Right atrium auricular region (tissue), 2 donors: Measurements from ENCODE around the gene AKAP13. TPM values are rescaled to one million over a fixed set of nuclear protein-coding genes. Genes with fewer than 3 reads are reported as not detected.

Experiments used
- DNase-seq: peaks from one replicate; pipeline ENCODE4 v3.0.0-alpha.2; 2019; ENCODE audit warnings: low spot score
- H3K27ac ChIP-seq, 2 donors: fragments of 200-600 bp; sonication (generic); 1 replicate in 1 of 2; 2 replicates in 1 of 2; pipeline ENCODE4 v1.5.1; 2016 to 2019
- H3K27me3 ChIP-seq, 2 donors: fragments of 200-600 bp; sonication (generic); one replicate each; pipeline versions ENCODE4 v1.5.1 to v1.6.0; 2017 to 2019
- H3K36me3 ChIP-seq: fragments of 200-600 bp; sonication (generic); one replicate; pipeline ENCODE4 v1.5.1; 2016
- H3K4me1 ChIP-seq, 2 donors: fragments of 200-600 bp; sonication (generic); one replicate each; pipeline versions ENCODE4 v1.5.1 to v1.6.0; 2017 to 2019
- H3K4me3 ChIP-seq, 2 donors: fragments of 200-600 bp; sonication (generic); 1 replicate in 1 of 2; 2 replicates in 1 of 2; pipeline ENCODE4 v1.5.1; 2017 to 2019; ENCODE audit warnings: mild to moderate bottlenecking in 1 of 2, moderate library complexity in 1 of 2
- H3K9me3 ChIP-seq, 2 donors: fragments of 200-600 bp; sonication (generic); one replicate each; pipeline ENCODE4 v1.5.1; 2019
- total RNA-seq, 2 donors: library from RNA; depleted of rRNA; stranded (reverse); fragments of >200 nt; gene quantifications; one replicate each; pipeline ENCODE4 v1.1.0, GENCODE V29; 2016
- TF ChIP-seq, protein P1 (sequence below), 2 donors: fragments of 200-600 bp; sonication (generic); IDR thresholded peaks; one replicate each; pipeline ENCODE4 v1.5.1; 2019; ENCODE audit warnings: antibody characterized with exemption in 2 of 2

Gene AKAP13
- total RNA-seq, 2 donors from 2014 or later, result 293 to 339 TPM

DNA sequence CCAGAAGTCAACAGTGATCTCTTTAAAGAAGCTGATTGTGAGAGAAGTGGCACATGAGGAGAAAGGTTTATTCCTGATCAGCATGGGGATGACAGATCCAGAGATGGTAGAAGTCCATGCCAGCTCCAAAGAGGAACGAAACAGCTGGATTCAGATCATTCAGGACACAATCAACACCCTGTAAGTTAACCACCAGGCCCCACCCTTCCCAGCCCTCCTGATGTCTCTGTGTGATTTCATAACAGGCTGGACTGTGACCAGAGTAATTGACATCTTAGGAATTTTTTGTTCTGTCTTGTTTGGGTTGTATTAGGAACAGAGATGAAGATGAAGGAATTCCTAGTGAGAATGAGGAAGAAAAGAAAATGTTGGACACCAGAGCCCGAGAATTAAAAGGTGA, 346.7 kb downstream of the AKAP13 start:
- Histone ChIP-seq H3K9me3 (no peaks in the 10 kb centered on the region), H3K4me3 (no peak overlapping the region), H3K4me1 (peaks cover 0 to 66% of the 10 kb centered on the region in 2 donors), H3K36me3 (peaks cover 93% of the 10 kb centered on the region), H3K27me3 (no peaks in the 10 kb centered on the region), H3K27ac (peak overlapping the region; percentile 85 to 87)
- DNase-seq, result no peak
- TF ChIP-seq, protein P1, sequence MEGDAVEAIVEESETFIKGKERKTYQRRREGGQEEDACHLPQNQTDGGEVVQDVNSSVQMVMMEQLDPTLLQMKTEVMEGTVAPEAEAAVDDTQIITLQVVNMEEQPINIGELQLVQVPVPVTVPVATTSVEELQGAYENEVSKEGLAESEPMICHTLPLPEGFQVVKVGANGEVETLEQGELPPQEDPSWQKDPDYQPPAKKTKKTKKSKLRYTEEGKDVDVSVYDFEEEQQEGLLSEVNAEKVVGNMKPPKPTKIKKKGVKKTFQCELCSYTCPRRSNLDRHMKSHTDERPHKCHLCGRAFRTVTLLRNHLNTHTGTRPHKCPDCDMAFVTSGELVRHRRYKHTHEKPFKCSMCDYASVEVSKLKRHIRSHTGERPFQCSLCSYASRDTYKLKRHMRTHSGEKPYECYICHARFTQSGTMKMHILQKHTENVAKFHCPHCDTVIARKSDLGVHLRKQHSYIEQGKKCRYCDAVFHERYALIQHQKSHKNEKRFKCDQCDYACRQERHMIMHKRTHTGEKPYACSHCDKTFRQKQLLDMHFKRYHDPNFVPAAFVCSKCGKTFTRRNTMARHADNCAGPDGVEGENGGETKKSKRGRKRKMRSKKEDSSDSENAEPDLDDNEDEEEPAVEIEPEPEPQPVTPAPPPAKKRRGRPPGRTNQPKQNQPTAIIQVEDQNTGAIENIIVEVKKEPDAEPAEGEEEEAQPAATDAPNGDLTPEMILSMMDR (IDR thresholded peaks at IDR 0.05), result no peak

DNA sequence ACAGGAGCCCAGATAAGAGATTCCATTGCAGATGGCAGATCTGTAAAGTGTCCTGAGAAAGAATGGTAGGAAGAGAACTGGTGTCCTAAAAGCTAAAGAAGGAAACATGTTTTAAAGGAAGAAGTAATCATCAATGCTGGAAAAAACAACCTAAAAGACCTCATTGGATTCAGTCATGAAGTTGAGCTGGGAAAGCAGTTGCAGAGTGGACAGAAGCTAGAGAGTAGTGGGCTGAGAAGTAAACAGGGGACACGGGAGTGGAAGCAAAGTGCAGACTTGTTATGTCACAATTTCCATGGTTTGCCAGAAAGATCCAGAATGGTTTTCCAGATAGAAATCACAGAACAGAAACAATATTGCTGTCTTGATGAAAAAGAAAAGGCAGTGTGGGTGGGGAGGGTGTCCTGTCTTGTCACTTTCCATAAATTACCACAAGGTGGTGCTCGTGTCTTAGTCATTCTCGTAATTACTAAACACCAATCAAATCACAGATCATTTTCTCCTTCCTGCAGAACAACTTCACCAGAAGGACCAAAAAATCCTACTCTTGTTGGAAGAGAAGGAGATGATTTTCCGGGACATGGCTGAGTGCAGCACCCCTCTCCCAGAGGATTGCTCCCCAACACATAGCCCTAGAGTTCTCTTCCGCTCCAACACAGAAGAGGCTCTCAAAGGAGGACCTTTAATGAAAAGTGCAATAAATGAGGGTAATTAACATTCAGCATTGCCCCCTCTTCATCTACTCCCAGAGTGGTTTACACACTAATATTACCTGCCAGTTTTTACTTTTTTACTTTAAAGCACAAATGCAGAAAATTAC, 349.8 kb downstream of the AKAP13 start:
- Histone ChIP-seq H3K27me3 (no peaks in the 10 kb centered on the region), H3K27ac (peak overlapping the region; percentile 41 to 46), H3K4me1 (peaks cover 0 to 38% of the 10 kb centered on the region in 2 donors), H3K9me3 (peaks cover 0 to 15% of the 10 kb centered on the region in 2 donors), H3K36me3 (peaks cover 98% of the 10 kb centered on the region), H3K4me3 (no peak overlapping the region)
- TF ChIP-seq, protein P1 (IDR thresholded peaks at IDR 0.05), result peak; percentile 53 to 79
- no peak for DNase-seq

DNA sequence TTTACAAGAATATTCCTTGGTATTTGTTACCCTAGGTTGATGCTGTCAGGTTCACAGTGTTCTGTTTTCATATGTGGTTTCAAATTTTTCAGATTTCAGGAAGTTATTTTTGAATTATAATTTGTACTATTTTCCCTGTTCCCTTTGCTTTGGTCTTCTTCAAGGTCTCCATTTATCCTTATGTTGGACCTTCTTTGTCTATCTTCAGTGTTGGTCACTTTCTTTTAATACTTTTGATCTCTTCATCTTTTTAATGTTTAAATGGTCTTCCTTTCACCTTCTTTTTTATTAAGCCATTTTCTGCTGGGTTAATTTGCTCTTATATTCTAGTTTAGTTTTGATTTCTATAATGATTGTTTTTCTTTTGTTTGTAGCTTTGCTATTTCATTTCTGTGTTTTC, 353.0 kb downstream of the AKAP13 start:
- TF ChIP-seq, protein P1 (IDR thresholded peaks at IDR 0.05), result no peak
- peaks cover 0 to 15% of the 10 kb centered on the region in 2 donors for H3K9me3 ChIP-seq

DNA sequence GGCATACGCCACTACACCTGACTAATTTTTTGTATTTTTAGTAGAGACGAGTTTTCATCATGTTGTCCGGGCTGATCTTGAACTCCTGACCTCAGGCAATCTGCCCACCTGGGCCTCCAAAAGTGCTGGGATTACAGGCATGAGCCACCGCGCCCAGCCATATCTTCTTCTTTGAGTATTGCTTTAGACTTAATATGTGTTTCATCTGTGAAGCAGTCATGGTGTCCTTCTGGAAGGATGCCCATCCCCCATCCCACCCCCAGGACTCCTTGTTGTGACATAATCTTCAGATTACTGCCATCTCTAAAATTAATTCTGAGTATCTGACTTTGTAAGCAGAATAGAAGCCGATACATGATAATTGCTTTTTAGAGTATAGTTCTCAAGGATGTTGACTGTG, 356.7 kb downstream of the AKAP13 start:
- TF ChIP-seq, protein P1 (IDR thresholded peaks at IDR 0.05), result no peak
- no peak overlapping the region for H3K4me3 ChIP-seq
- peaks cover 0 to 15% of the 10 kb centered on the region in 2 donors for H3K9me3 ChIP-seq
- H3K36me3 ChIP-seq, result peaks cover 100% of the 10 kb centered on the region
- DNase-seq, result no peak
- H3K27me3 ChIP-seq, result no peaks in the 10 kb centered on the region
- peaks cover 0 to 4% of the 10 kb centered on the region in 2 donors for H3K4me1 ChIP-seq
- H3K27ac ChIP-seq, result no peak overlapping the region

More for the DNA sequence above, 353.0 kb downstream of the AKAP13 start:
- Histone ChIP-seq H3K4me3 (no peak overlapping the region), H3K27ac (no peak overlapping the region), H3K36me3 (peaks cover 98% of the 10 kb centered on the region), H3K4me1 (peaks cover 0 to 13% of the 10 kb centered on the region in 2 donors), H3K27me3 (no peaks in the 10 kb centered on the region)
- no peak for DNase-seq

DNA sequence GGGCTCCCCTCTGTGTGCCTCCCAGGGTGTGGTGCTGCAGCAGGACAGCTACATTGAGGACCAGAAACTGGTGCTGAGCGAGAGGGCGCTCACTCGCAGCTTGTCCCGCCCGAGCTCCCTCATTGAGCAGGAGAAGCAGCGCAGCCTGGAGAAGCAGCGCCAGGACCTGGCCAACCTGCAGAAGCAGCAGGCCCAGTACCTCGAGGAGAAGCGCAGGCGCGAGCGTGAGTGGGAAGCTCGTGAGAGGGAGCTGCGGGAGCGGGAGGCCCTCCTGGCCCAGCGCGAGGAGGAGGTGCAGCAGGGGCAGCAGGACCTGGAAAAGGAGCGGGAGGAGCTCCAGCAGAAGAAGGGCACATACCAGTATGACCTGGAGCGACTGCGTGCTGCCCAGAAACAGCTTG, 360.6 kb downstream of the AKAP13 start:
- Histone ChIP-seq H3K27me3 (no peaks in the 10 kb centered on the region), H3K36me3 (peaks cover 100% of the 10 kb centered on the region), H3K4me1 (peaks cover 0 to 12% of the 10 kb centered on the region in 2 donors), H3K9me3 (no peaks in the 10 kb centered on the region), H3K4me3 (no peak overlapping the region), H3K27ac (no peak overlapping the region)
- DNase-seq, result peak; percentile 57
- TF ChIP-seq, protein P1 (IDR thresholded peaks at IDR 0.05), result no peak
